H1 (cell line): ENCODE results near the gene UGT1A10. TPM values are rescaled to one million over a fixed set of nuclear protein-coding genes. Genes with fewer than 3 reads are reported as not detected.

Source experiments
- CTCF ChIA-PET: fragments of 300-600 bp; sonication (Branson Sonifier 250); formaldehyde crosslinking; loops from one replicate; lab custom pipeline; 2021; ENCODE audit not compliant: partially characterized antibody; lab: Charles Lee
- POLR2A ChIA-PET: fragments of 300-600 bp; sonication (Branson Sonifier 250); formaldehyde crosslinking; loops from one replicate; lab custom pipeline; 2021; ENCODE audit warnings: inconsistent platforms; ENCODE audit not compliant: partially characterized antibody; lab: Charles Lee
- DNase-seq, 2 experiments: peaks; one replicate each; pipeline versions ENCODE4 v3.0.0 to v3.0.0-alpha.2; 2010 to 2022; ENCODE audit warnings: low spot score in 2 of 2, low read depth in 1 of 2, mixed read lengths in 1 of 2
- FAIRE-seq: peaks from 2 replicates; lab custom pipeline; 2011; peaks lifted over from hg19 to GRCh38; lab: Jason Lieb, UNC
- H2AFZ ChIP-seq: 2 replicates; pipeline ENCODE4 v1.8.1; 2012; ENCODE audit warnings: low read length, inconsistent platforms
- H2AK5ac ChIP-seq: 2 replicates; pipeline ENCODE4 v1.6.1; 2013; ENCODE audit warnings: low read depth, low read length
- H2BK120ac ChIP-seq: replicated peaks from 2 replicates; pipeline ENCODE3; 2013; ENCODE audit warnings: low read depth, low read length, inconsistent platforms
- H2BK12ac ChIP-seq: 2 replicates; pipeline ENCODE4 v1.6.1; 2013; ENCODE audit warnings: low read depth, low read length
- H2BK15ac ChIP-seq: 2 replicates; pipeline ENCODE4 v1.6.1; 2013; ENCODE audit warnings: low read length
- H2BK20ac ChIP-seq: 2 replicates; pipeline ENCODE4 v1.6.1; 2013; ENCODE audit warnings: low read length
- H2BK5ac ChIP-seq: 2 replicates; pipeline ENCODE4 v1.6.1; 2013; ENCODE audit warnings: low read depth, low read length
- H3K14ac ChIP-seq: 2 replicates; pipeline ENCODE4 v1.6.1; 2013; ENCODE audit warnings: inconsistent platforms; ENCODE audit not compliant: insufficient read length
- H3K18ac ChIP-seq: 2 replicates; pipeline ENCODE4 v1.6.1; 2013; ENCODE audit warnings: low read length; ENCODE audit errors: extremely low read depth
- H3K23ac ChIP-seq: 2 replicates; pipeline ENCODE4 v1.6.1; 2013; ENCODE audit warnings: inconsistent platforms; ENCODE audit not compliant: insufficient read length
- H3K23me2 ChIP-seq: 2 replicates; pipeline ENCODE4 v1.6.1; 2013; ENCODE audit warnings: low read depth, low read length
- H3K27ac ChIP-seq: 2 replicates; pipeline ENCODE4 v1.6.1; 2011; ENCODE audit warnings: low read depth, low read length, inconsistent platforms
- H3K27me3 ChIP-seq, 4 experiments: replicated peaks in 1 of 4; 1 replicate in 1 of 4; 2 replicates in 3 of 4; pipeline versions ENCODE4 v1.6.1 to v1.8.1; 2011 to 2013; ENCODE audit warnings: low read length in 3 of 4, mild to moderate bottlenecking in 3 of 4, inconsistent platforms in 2 of 4, mixed read lengths in 2 of 4, moderate library complexity in 1 of 4; ENCODE audit not compliant: control insufficient read depth in 3 of 4, insufficient read depth in 3 of 4; ENCODE audit errors: extremely low read depth in 1 of 4
- H3K36me3 ChIP-seq, 4 experiments: 2 replicates each; pipeline versions ENCODE4 v1.6.1 to v1.8.1; 2011 to 2013; ENCODE audit warnings: mild to moderate bottlenecking in 4 of 4, low read length in 3 of 4, moderate library complexity in 2 of 4, control low read depth in 1 of 4, inconsistent platforms in 1 of 4; ENCODE audit not compliant: insufficient read depth in 4 of 4, control insufficient read depth in 2 of 4
- H3K4ac ChIP-seq: replicated peaks from 2 replicates; pipeline ENCODE3; 2013; ENCODE audit warnings: low read length, low read depth, mixed read lengths, inconsistent platforms; ENCODE audit not compliant: insufficient read length
- H3K4me1 ChIP-seq, 4 experiments: replicated peaks in 1 of 4; 1 replicate in 1 of 4; 2 replicates in 3 of 4; pipeline versions ENCODE4 v1.6.1 to v1.8.1; 2011 to 2013; ENCODE audit warnings: low read length in 3 of 4, inconsistent platforms in 2 of 4, mixed read lengths in 1 of 4; ENCODE audit not compliant: insufficient read depth in 4 of 4, control insufficient read depth in 3 of 4
- H3K4me2 ChIP-seq, 2 experiments: 2 replicates each; pipeline versions ENCODE4 v1.6.1 to v1.8.1; 2011 to 2013; ENCODE audit warnings: low read depth in 2 of 2, low read length in 2 of 2, control low read depth in 1 of 2, inconsistent platforms in 1 of 2, mild to moderate bottlenecking in 1 of 2; ENCODE audit not compliant: insufficient read depth in 1 of 2
- H3K4me3 ChIP-seq, 4 experiments: fragments of 200-600, 300-600 bp in 1 of 4; sonication (generic), shearing (Covaris generic), sonication (Bioruptor Twin) in 1 of 4; 2 replicates each; pipeline versions ENCODE4 v1.5.1 to v1.8.1; 2011 to 2016; ENCODE audit warnings: low read length in 4 of 4, low read depth in 3 of 4, control low read depth in 2 of 4, inconsistent platforms in 2 of 4, mild to moderate bottlenecking in 2 of 4, mixed read lengths in 1 of 4, moderate library complexity in 1 of 4; ENCODE audit not compliant: insufficient read depth in 2 of 4; ENCODE audit errors: extremely low read depth in 1 of 4
- H3K56ac ChIP-seq: replicated peaks from 2 replicates; pipeline ENCODE3; 2013; ENCODE audit warnings: low read depth, mild to moderate bottlenecking, mixed read lengths, low read length, inconsistent platforms; ENCODE audit not compliant: insufficient read length
- H3K79me1 ChIP-seq: 2 replicates; pipeline ENCODE4 v1.6.1; 2013; ENCODE audit warnings: low read depth, low read length, control low read depth
- H3K79me2 ChIP-seq, 2 experiments: 2 replicates each; pipeline versions ENCODE4 v1.6.1 to v1.8.1; 2012 to 2013; ENCODE audit warnings: low read length in 2 of 2, mild to moderate bottlenecking in 2 of 2, inconsistent platforms in 1 of 2; ENCODE audit not compliant: insufficient read depth in 2 of 2, control insufficient read depth in 1 of 2
- H3K9ac ChIP-seq, 4 experiments: replicated peaks in 1 of 4; 1 replicate in 1 of 4; 2 replicates in 3 of 4; pipeline versions ENCODE4 v1.6.1 to v1.8.1; 2011 to 2013; ENCODE audit warnings: low read depth in 3 of 4, low read length in 3 of 4, control low read depth in 2 of 4, mild to moderate bottlenecking in 2 of 4, moderate library complexity in 2 of 4, inconsistent platforms in 1 of 4; ENCODE audit errors: extremely low read depth in 1 of 4
- H3K9me3 ChIP-seq, 2 experiments: 2 replicates each; pipeline versions ENCODE4 v1.6.1 to v1.8.1; 2012 to 2013; ENCODE audit warnings: mild to moderate bottlenecking in 2 of 2, moderate library complexity in 2 of 2, control low read depth in 1 of 2, inconsistent platforms in 1 of 2, low read depth in 1 of 2, low read length in 1 of 2, mixed read lengths in 1 of 2; ENCODE audit not compliant: insufficient read depth in 2 of 2
- H4K20me1 ChIP-seq, 2 experiments: replicated peaks in 1 of 2; 2 replicates each; pipeline versions ENCODE3 to v1.8.1; 2011 to 2013; ENCODE audit warnings: inconsistent platforms in 2 of 2, low read length in 2 of 2, mild to moderate bottlenecking in 1 of 2; ENCODE audit not compliant: insufficient read depth in 2 of 2, control insufficient read depth in 1 of 2
- H4K5ac ChIP-seq: 2 replicates; pipeline ENCODE4 v1.6.1; 2013; ENCODE audit warnings: low read length, low read depth, mixed read lengths, inconsistent platforms; ENCODE audit not compliant: insufficient read length
- H4K8ac ChIP-seq: 2 replicates; pipeline ENCODE4 v1.8.0; 2013; ENCODE audit warnings: mild to moderate bottlenecking, moderate library complexity, low read length, inconsistent platforms; ENCODE audit not compliant: insufficient read depth; ENCODE audit errors: extremely low read depth
- H4K91ac ChIP-seq: replicated peaks from 2 replicates; pipeline ENCODE3; 2013; ENCODE audit warnings: low read length, mixed read lengths, inconsistent platforms; ENCODE audit not compliant: insufficient read length
- BCL11A ChIP-seq, 2 experiments: IDR thresholded peaks; one replicate each; pipeline ENCODE4 v1.6.1; 2011; ENCODE audit warnings: low read depth in 2 of 2, low read length in 2 of 2, mild to moderate bottlenecking in 2 of 2
- CEBPB ChIP-seq: IDR thresholded peaks from 2 replicates; pipeline ENCODE4 v1.6.1; 2012; ENCODE audit warnings: low read depth, low read length
- EGR1 ChIP-seq: IDR thresholded peaks from 2 replicates; pipeline ENCODE4 v1.6.1; 2011; ENCODE audit warnings: low read depth, low read length, borderline replicate concordance
- HDAC2 ChIP-seq, 2 experiments: fragments of 300-600 bp in 1 of 2; sonication (generic) in 1 of 2; IDR thresholded peaks; 2 replicates each; pipeline ENCODE4 v1.6.1; 2011 to 2012; ENCODE audit warnings: low read depth in 2 of 2, low read length in 2 of 2, mild to moderate bottlenecking in 2 of 2, moderate library complexity in 2 of 2, borderline replicate concordance in 1 of 2, inconsistent platforms in 1 of 2
- JUN ChIP-seq: IDR thresholded peaks from 2 replicates; pipeline ENCODE4 v1.6.1; 2011; ENCODE audit warnings: low read depth, mild to moderate bottlenecking, improper control_type of control experiment, low read length
- JUND ChIP-seq: IDR thresholded peaks from 2 replicates; pipeline ENCODE4 v1.6.1; 2011; ENCODE audit warnings: mild to moderate bottlenecking, improper control_type of control experiment, low read length
- MAFK ChIP-seq: IDR thresholded peaks from 2 replicates; pipeline ENCODE4 v1.6.1; 2012; ENCODE audit warnings: low read depth, mild to moderate bottlenecking, improper control_type of control experiment, low read length
- NANOG ChIP-seq: IDR thresholded peaks from 2 replicates; pipeline ENCODE4 v1.6.1; 2011; ENCODE audit warnings: low read length, low read depth, mild to moderate bottlenecking, inconsistent platforms; ENCODE audit not compliant: insufficient read depth, poor library complexity, severe bottlenecking
- PHF8 ChIP-seq: fragments of 200-600 bp; sonication (generic); conservative IDR thresholded peaks from 2 replicates; pipeline ENCODE4 v1.7.1; 2012; ENCODE audit warnings: low read depth, mild to moderate bottlenecking, inconsistent platforms, low read length, moderate library complexity
- SP2 ChIP-seq: IDR thresholded peaks from 2 replicates; pipeline ENCODE4 v1.6.1; 2012; ENCODE audit warnings: mild to moderate bottlenecking, low read length, inconsistent platforms
- SP4 ChIP-seq: IDR thresholded peaks from 2 replicates; pipeline ENCODE4 v1.6.1; 2012; ENCODE audit warnings: low read length, inconsistent platforms
- TCF12 ChIP-seq: IDR thresholded peaks from 2 replicates; pipeline ENCODE4 v1.6.1; 2011; ENCODE audit warnings: low read depth, mild to moderate bottlenecking, low read length
- TEAD4 ChIP-seq: IDR thresholded peaks from 2 replicates; pipeline ENCODE4 v1.6.1; 2012; ENCODE audit warnings: low read depth, low read length, inconsistent platforms, mixed read lengths
- polyA plus RNA-seq, 7 experiments: library from polyadenylated mRNA; depleted of rRNA in 3 of 7; stranded (reverse) in 5 of 7; unstranded in 2 of 7; fragments of >200 nt in 5 of 7; fragments of 200-250 nt in 2 of 7; gene quantifications; 1 replicate in 5 of 7; 2 replicates in 1 of 7; 4 replicates in 1 of 7; pipeline versions ENCODE4 v1.2.1 to v1.2.3, GENCODE V29; 2011 to 2013; ENCODE audit warnings: missing spikeins in 2 of 7, mixed read lengths in 2 of 7
- total RNA-seq: library from RNA; stranded (reverse); fragmentation: NEBNext Ultra II Directional; extraction: Animal tissue kit (Norgen Biotek cat#: 25700); gene quantifications from 2 replicates; pipeline ENCODE4 v1.2.1, GENCODE V29; 2021
- TF ChIP-seq, protein P1 (sequence below): IDR thresholded peaks from 2 replicates; pipeline ENCODE4 v1.6.1; 2012; ENCODE audit warnings: inconsistent platforms
- TF ChIP-seq, protein P2 (sequence below): IDR thresholded peaks from 2 replicates; pipeline ENCODE4 v1.6.1; 2011; ENCODE audit warnings: low read length, improper control_type of control experiment

The UGT1A10 gene
- total and polyA plus RNA-seq, 2 of the 8 experiments (the other 6 are each of a cell fraction or from before 2014, with no cell fraction given): not detected

DNA sequence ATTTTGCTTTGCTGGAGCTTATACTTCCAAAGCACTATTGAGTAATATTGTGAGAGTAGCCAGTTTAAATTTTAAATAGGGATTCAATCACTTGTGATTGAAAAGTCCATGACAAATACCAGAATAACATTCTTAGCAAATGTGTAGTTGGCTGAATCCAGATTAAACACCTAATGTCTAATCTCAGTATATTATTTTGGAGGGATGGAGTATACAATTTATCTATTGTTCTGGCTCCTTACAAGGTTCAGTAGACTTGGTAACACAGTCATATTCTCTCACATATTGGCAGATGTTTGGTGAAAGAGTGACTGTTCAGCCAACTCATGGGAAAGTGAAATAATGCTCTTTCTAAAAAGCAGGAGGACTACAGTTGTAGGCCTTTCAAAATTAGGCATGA lies 37.6 kb downstream of the UGT1A10 start:
- TF ChIP-seq TCF12 (no peak), MAFK (no peak), SP2 (no peak), NANOG (no peak), EGR1 (no peak), TEAD4 (no peak), SP4 (no peak), HDAC2 (IDR thresholded peaks at IDR 0.05; ENCODE audit: borderline replicate concordance in 1 of 2, low read depth in 2 of 2, low read length in 2 of 2) (no peak), BCL11A (IDR thresholded peaks at IDR 0.05; ENCODE audit: low read depth in 2 of 2, low read length in 2 of 2) (no peak), PHF8 (no peak), JUN (no peak), CEBPB (no peak), JUND (no peak)
- TF ChIP-seq, protein P1, sequence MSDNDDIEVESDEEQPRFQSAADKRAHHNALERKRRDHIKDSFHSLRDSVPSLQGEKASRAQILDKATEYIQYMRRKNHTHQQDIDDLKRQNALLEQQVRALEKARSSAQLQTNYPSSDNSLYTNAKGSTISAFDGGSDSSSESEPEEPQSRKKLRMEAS: no peak
- TF ChIP-seq, protein P2, sequence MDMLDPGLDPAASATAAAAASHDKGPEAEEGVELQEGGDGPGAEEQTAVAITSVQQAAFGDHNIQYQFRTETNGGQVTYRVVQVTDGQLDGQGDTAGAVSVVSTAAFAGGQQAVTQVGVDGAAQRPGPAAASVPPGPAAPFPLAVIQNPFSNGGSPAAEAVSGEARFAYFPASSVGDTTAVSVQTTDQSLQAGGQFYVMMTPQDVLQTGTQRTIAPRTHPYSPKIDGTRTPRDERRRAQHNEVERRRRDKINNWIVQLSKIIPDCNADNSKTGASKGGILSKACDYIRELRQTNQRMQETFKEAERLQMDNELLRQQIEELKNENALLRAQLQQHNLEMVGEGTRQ: no peak
- POLR2A ChIA-PET: no interaction called here

More for the DNA sequence above, 37.6 kb downstream of the UGT1A10 start:
- H3K4me1 ChIP-seq: no peaks in the 10 kb centered on the region; a peak in 1 of 7 replicates
- H2AFZ ChIP-seq: no peak overlapping the region
- H2BK120ac ChIP-seq: no peak overlapping the region
- H3K79me1 ChIP-seq: no peaks in the 10 kb centered on the region
- H4K8ac ChIP-seq: no peak overlapping the region
- H3K9me3 ChIP-seq: no peaks in the 10 kb centered on the region
- no peak overlapping the region for H4K5ac ChIP-seq
- H2BK15ac ChIP-seq: no peak overlapping the region
- no peak overlapping the region for H3K56ac ChIP-seq
- H3K9ac ChIP-seq: no peak overlapping the region
- H3K4me2 ChIP-seq: no peak overlapping the region
- DNase-seq (no peak), FAIRE-seq (no peak)
- no peak overlapping the region for H2BK12ac ChIP-seq
- H3K4ac ChIP-seq: no peak overlapping the region
- H3K23ac ChIP-seq: no peak overlapping the region
- H2BK5ac ChIP-seq: no peak overlapping the region
- H3K23me2 ChIP-seq: no peaks in the 10 kb centered on the region
- H3K14ac ChIP-seq: no peak overlapping the region
- H4K20me1 ChIP-seq: no peaks in the 10 kb centered on the region
- CTCF ChIA-PET: no interaction called here
- H3K27me3 ChIP-seq: no peaks in the 10 kb centered on the region
- no peak overlapping the region for H3K18ac ChIP-seq
- H3K79me2 ChIP-seq: no peaks in the 10 kb centered on the region
- no peak overlapping the region for H3K27ac ChIP-seq
- H2BK20ac ChIP-seq: no peak overlapping the region
- H4K91ac ChIP-seq: no peak overlapping the region
- H3K4me3 ChIP-seq: no peak overlapping the region
- no peaks in the 10 kb centered on the region for H3K36me3 ChIP-seq
- H2AK5ac ChIP-seq: no peak overlapping the region
